Activated T-cell treated with anti-CD3 and anti-CD28 coated beads for 48 hours (primary cell): ENCODE results near the gene TRIM67.
A peak's percentile ranks its signal among the peaks of the same experiment; 100 is the strongest.
"Not testable (repeated sequence)": the region's sequence is repeated elsewhere in the genome, so short reads cannot be mapped to it uniquely, and the experiment has no call there.

Experiments used
- DNase-seq: peaks from one replicate; pipeline ENCODE4 v3.0.0-alpha.2; 2020; ENCODE audit warnings: low read depth

TRIM67 gene

GRCh38 chr1:231158141-231158540 lies 3.7 kb upstream of the TRIM67 start:
- not testable (repeated sequence) for DNase-seq

- no peak for DNase-seq
Observed at GRCh38 chr1:231159202-231159962, 2.5 kb upstream of the TRIM67 start.

DNA sequence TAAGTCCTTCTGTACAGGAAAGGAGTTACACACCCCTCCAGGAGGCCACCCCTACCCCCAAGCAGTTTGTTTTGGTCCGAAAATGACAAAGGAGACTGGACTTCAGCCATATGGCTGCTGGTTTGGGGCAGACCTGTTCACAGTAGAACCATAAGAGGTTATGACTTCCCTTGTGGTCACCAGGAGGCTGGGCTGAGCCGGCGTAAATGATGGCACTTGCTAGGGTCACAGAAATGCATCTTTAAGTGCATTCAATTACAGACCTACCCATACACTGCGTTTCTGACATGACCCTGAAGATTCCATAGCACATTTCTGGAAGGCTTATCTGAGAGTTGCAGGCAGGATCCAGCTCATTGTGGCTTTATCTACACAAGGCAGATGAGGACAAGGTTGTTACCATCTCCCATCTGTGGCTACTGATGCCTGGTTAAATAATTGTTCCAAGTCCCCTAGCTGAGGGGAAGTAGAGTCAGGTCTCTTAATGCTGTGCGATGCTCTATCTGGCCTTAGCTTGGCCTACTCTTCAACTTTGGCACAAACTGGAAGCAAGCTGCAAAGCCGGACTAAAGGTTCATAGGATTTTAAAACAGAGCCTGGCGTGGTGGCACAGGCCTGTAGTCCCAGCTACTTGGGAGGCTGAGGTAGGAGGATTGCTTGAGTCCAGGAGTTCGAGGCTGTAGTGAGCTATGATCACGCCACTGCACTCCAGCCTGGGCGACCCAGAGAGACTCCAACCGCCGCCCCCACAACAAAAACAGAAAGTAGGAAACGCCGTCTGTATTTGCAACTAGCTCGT lies 1.7 kb upstream of the TRIM67 start:
- no peak for DNase-seq

- DNase-seq: no peak
Observed at GRCh38 chr1:231160895-231161666, 777 bp upstream of the TRIM67 start.

- peak; percentile 28 for DNase-seq
Observed at GRCh38 chr1:231162297-231162969, 575 bp downstream of the TRIM67 start.

DNA sequence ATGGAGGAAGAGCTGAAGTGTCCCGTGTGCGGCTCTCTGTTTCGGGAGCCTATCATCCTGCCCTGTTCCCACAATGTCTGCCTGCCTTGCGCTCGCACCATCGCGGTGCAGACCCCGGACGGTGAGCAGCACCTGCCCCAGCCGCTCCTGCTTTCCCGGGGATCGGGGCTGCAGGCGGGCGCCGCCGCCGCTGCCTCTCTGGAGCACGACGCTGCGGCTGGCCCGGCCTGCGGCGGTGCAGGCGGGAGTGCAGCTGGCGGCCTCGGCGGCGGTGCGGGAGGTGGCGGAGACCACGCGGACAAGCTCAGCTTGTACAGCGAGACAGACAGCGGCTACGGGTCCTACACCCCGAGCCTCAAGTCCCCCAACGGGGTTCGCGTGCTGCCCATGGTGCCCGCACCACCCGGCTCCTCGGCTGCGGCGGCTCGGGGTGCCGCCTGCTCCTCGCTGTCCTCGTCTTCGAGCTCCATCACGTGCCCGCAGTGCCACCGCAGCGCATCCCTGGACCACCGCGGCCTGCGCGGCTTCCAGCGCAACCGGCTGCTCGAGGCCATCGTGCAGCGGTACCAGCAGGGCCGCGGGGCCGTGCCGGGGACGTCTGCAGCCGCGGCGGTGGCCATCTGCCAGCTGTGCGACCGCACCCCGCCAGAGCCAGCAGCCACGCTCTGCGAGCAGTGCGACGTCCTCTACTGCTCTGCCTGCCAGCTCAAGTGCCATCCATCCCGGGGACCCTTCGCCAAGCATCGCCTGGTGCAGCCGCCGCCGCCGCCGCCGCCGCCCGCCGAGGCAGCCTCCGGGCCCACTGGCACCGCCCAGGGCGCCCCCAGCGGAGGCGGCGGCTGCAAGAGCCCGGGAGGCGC lies 1.3 kb downstream of the TRIM67 start:
- DNase-seq: no peak

DNA sequence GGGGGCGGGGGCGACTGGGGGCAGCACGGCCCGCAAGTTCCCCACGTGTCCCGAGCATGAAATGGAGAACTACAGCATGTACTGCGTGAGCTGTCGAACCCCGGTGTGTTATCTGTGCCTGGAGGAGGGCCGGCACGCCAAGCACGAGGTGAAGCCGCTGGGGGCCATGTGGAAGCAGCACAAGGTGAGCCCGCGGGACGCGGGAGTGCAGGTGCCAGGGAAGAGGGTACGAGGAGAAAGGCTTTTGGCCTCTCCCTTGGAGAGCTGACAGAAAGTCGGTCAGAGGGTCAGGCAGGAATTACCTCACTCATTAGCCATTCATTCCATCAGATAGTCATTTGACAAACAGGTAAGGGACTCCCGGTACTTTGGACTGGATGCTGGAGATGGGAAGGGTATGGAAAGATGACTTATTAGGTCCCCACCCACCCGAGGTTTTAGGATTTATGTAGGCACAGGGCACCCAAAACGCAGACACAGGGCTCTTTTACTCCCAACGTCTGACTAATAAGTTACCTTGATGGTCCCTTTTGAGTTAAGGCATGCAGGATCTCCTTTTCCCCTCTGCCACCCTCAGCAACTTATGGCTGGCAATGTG lies 2.1 kb downstream of the TRIM67 start:
- no peak for DNase-seq

DNA sequence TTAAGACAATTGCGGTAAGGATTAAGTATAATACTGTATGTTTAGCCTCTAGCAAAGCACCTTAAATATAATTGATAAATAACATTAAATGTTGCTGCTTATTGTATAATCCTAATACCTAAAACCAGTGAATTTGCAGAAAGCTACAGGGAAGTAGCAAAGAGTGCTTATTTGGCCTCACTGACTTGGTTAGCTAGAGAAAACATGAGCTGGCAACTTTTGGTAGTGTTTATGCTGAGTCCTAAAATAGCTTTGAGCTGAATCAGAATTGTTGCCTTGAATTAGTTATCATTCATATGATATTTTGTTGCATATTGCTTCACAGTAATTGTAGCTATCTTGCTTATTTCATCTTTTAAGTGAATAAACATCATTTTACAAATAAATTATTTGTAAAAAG lies 3.5 kb downstream of the TRIM67 start:
- no peak for DNase-seq

- no peak for DNase-seq
Observed at GRCh38 chr1:231166398-231166797, 4.5 kb downstream of the TRIM67 start.

DNA sequence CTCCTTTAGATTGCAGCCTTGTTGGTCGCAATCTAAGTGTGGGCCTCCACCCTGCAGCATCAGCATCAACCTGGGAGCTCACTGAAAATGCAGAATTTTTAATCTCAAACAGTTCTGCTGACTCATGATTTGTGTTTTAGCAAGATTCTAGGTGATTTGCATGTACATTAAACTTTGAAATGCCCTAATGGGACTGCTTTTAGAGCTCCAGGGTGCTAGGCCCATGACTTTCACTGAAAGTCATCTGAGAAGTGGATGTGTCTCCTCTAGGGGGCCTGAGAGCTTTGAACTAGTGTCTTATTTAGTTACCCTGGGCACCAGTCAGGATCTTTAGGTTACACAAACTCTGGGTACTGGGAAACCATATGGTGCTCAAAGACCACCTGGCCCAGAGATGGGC lies 9.0 kb downstream of the TRIM67 start:
- no peak for DNase-seq

GRCh38 chr1:231171623-231172197 lies 9.9 kb downstream of the TRIM67 start:
- no peak for DNase-seq

DNA sequence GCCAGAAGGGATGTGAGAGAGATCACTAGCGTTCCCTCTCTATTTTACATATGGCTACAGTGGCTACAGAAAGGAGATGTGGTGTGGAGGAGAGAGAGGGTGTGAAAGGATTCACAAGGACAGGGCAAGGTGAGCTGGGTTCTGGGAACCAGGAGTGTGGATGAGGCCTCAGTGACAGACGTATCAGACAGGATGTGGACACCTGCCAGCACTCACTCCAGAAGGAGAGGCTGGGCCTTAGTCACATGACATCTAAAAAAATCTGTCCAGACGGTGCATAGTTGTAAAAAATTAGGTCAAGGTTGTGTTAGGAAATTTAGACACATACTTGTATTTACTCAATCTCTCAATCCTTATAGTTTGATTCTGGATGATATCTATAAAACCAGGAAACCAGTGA lies 10.6 kb downstream of the TRIM67 start:
- no peak for DNase-seq

DNA sequence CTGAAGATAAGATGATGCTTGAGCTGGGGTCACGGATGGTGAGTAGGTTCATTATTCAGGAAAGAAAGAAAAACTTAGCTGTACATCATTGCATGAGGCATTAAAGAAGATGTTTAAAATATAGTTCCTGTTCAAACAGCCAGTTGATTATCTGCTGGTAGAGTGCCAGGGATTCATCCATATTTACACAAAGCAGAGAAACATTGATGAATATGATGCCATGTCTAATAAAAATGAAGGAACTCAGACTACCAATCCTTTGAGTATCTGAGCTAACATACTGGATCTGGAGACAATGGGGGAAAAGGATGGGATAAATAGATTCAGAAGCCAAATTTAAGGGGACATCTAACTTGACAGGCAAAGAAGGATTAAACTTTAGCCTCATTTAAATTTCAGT lies 14.6 kb downstream of the TRIM67 start:
- no peak for DNase-seq

GRCh38 chr1:231177226-231177625 lies 15.4 kb downstream of the TRIM67 start:
- DNase-seq: no peak

DNA sequence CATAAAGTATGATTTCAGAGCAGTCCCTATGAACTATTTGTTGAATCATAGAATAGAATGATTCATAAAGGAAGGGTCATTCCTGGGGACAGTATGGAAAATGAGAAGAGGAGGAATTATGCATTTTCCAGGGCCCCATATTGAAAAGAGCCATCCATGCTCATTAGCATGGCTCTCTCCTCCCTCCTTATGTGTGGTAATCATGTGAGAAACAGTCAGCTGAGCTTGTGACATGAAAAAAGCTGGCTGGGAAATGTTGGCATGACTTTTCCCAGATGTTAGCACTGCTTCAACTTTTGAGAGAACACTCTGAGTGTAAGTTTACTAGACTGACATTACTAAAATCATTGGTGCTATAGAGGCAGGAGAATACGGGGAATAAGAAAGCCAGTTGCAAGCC lies 16.1 kb downstream of the TRIM67 start:
- no peak for DNase-seq

DNA sequence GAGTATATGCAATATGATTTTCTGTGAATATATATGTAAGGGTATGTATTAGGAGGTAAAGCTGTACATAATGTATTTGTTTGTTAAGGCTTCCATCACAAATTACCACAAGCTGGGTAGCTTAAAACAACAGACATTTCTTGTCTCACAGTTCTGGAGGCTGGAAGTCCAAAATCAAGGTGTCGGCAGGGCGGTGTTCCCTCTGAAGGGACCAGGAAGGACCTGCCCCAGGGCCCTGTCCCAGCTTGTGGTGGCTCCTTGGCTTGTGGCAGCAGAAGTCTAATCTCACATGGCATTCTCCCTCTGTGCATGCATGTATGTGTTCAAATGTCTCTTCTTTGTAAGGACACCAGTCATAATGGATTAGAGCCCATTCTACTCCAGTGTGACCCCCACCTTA lies 17.1 kb downstream of the TRIM67 start:
- no peak for DNase-seq

DNA sequence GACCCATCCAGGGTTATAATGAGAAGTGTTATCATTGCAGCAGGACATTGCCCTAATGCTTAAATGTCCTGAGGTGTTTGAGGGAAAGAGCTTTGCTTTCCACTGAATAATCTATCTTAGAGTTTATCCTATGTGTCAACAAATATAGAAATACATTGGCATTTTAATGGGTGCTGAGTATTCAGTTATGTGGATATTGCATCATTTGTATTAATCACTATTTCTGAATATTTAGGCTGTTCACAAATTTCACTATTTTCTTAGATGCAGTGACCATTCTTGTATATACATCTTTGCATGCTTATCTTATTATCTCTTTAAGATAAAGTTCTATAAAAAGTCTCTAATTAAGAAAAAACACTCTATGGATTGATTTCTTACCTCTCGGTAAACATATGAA lies 18.2 kb downstream of the TRIM67 start:
- no peak for DNase-seq

DNA sequence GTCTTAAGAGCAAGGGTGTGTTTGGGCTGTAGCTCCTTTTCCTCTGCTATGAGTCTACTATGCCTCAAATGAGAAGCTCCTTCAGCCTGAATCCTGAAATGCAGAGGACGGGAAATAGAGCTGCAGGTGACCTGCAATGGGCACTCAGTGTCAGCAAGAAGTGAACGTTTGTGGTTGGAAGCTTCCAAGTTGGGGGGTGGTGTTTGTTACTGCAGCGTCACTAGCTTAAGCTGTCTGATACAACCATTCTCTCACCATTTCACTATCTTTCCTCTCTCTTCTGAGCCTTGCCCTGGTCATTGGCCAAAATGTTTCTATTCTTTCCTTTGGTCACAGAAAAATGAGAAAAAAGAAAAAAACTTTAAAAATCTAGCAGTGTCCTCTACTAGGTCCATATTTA lies 19.4 kb downstream of the TRIM67 start:
- no peak for DNase-seq

GRCh38 chr1:231182317-231182716 lies 20.5 kb downstream of the TRIM67 start:
- DNase-seq: no peak
